Osteoblast (primary cell): Measurements from ENCODE around the gene REEP5. TPM values are rescaled to one million over a fixed set of nuclear protein-coding genes. Genes with fewer than 3 reads are reported as not detected.

Source experiments
- DNase-seq: peaks from one replicate; pipeline ENCODE4 v3.0.0; 2011; ENCODE audit warnings: low spot score, mixed read lengths; ENCODE audit not compliant: insufficient read length; ENCODE audit errors: missing footprints
- H2AFZ ChIP-seq: 2 replicates; pipeline ENCODE4 v1.6.0; 2011; ENCODE audit warnings: mild to moderate bottlenecking, low read length
- H3K27ac ChIP-seq: 2 replicates; pipeline ENCODE4 v1.5.1; 2011; ENCODE audit warnings: mild to moderate bottlenecking, low read depth, low read length, moderate library complexity
- H3K27me3 ChIP-seq: 2 replicates; pipeline ENCODE4 v1.6.0; 2012; ENCODE audit warnings: mild to moderate bottlenecking, control low read depth, inconsistent platforms, low read length, moderate library complexity; ENCODE audit not compliant: insufficient read depth
- H3K36me3 ChIP-seq: 2 replicates; pipeline ENCODE4 v1.5.1; 2011; ENCODE audit warnings: mild to moderate bottlenecking, low read length, control low read depth, moderate library complexity; ENCODE audit not compliant: insufficient read depth
- H3K4me1 ChIP-seq: 2 replicates; pipeline ENCODE4 v1.5.1; 2011; ENCODE audit warnings: mild to moderate bottlenecking, low read length, control low read depth, moderate library complexity; ENCODE audit not compliant: insufficient read depth
- H3K4me2 ChIP-seq: 2 replicates; pipeline ENCODE4 v1.6.0; 2011; ENCODE audit warnings: mild to moderate bottlenecking, low read length; ENCODE audit not compliant: insufficient read depth
- H3K4me3 ChIP-seq: fragments of 200-600 bp; sonication (generic); 3 replicates; pipeline ENCODE4 v1.5.1; 2012; ENCODE audit warnings: mild to moderate bottlenecking, low read length, inconsistent platforms; ENCODE audit not compliant: insufficient read depth
- H3K79me2 ChIP-seq: 2 replicates; pipeline ENCODE4 v1.6.0; 2012; ENCODE audit warnings: mild to moderate bottlenecking, low read length, control low read depth, inconsistent platforms; ENCODE audit not compliant: insufficient read depth
- H3K9me3 ChIP-seq: 2 replicates; pipeline ENCODE4 v1.5.1; 2011; ENCODE audit warnings: low read depth, low read length, control low read depth
- H4K20me1 ChIP-seq: 2 replicates; pipeline ENCODE4 v1.6.0; 2012; ENCODE audit warnings: mild to moderate bottlenecking, low read length, control low read depth; ENCODE audit not compliant: insufficient read depth
- total RNA-seq: library from RNA; depleted of rRNA; stranded (reverse); fragments of >200 nt; gene quantifications from 2 replicates; pipeline ENCODE4 v1.2.3, GENCODE V29; 2012
- TF ChIP-seq, protein P1 (sequence below): IDR thresholded peaks from 2 replicates; pipeline ENCODE4 v1.5.1; 2011; ENCODE audit warnings: mild to moderate bottlenecking, low read depth, low read length, moderate library complexity; ENCODE audit errors: extremely low read depth

REEP5 gene
- total RNA-seq, 1 donor, result 37.3 TPM

DNA sequence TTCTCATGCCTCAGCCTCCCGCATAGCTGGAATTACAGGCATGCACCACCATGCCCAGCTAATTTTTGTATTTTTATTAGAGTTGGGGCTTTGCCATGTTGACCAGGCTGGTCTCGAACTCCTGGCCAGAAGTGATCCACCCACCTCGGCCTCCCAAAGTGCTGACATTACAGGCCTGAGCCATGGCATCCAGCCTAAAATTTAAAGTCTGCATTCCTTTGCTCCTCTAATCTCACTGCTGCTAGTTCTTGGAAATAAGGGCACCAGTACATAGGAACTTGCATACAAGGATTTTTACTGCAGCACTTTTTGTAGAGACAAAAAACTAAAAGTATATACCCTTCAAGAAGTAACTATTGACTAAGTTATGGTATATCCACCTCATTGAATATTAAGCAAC lies 34.6 kb upstream of the REEP5 start:
- no peak for DNase-seq
- Histone ChIP-seq H3K4me2 (no peak overlapping the region), H3K79me2 (no peaks in the 10 kb centered on the region), H4K20me1 (peaks cover 2% of the 10 kb centered on the region), H3K4me3 (no peak overlapping the region), H3K4me1 (peaks cover 38% of the 10 kb centered on the region), H3K36me3 (no peaks in the 10 kb centered on the region), H3K9me3 (no peaks in the 10 kb centered on the region), H2AFZ (no peak overlapping the region), H3K27me3 (peaks cover 2% of the 10 kb centered on the region), H3K27ac (no peak overlapping the region)
- TF ChIP-seq, protein P1, sequence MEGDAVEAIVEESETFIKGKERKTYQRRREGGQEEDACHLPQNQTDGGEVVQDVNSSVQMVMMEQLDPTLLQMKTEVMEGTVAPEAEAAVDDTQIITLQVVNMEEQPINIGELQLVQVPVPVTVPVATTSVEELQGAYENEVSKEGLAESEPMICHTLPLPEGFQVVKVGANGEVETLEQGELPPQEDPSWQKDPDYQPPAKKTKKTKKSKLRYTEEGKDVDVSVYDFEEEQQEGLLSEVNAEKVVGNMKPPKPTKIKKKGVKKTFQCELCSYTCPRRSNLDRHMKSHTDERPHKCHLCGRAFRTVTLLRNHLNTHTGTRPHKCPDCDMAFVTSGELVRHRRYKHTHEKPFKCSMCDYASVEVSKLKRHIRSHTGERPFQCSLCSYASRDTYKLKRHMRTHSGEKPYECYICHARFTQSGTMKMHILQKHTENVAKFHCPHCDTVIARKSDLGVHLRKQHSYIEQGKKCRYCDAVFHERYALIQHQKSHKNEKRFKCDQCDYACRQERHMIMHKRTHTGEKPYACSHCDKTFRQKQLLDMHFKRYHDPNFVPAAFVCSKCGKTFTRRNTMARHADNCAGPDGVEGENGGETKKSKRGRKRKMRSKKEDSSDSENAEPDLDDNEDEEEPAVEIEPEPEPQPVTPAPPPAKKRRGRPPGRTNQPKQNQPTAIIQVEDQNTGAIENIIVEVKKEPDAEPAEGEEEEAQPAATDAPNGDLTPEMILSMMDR, result no peak

DNA sequence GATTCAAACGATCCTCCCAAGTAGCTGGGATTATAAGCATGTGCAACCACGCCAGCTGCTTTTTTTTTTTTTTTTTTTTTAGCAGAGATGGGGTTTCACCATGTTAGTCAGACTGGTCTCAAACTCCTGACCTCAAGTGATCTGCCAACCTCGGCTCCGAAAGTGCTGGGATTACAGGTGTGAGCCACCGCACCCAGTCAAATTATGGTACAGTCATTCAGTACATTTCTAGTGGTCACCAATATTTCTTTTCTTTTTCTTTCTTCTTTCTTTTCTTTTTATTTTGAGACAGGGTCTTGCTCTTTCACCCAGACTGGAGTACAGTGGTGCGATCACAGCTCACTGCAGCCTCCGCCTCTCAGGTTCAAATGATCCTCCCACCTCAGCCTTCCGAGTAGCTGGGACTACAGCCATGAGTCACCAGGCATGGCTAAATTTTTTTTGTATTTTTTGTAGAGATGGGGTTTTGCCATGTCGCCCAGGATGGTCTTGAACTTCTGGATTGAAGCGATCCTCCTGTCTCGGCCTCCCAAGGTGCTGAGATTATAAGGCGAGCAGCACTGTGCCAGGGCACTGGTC lies 29.2 kb upstream of the REEP5 start:
- H3K27me3 ChIP-seq, result peaks cover 7% of the 10 kb centered on the region
- H3K4me2 ChIP-seq, result no peak overlapping the region
- no peaks in the 10 kb centered on the region for H4K20me1 ChIP-seq
- no peaks in the 10 kb centered on the region for H3K4me1 ChIP-seq
- no peak for DNase-seq
- no peaks in the 10 kb centered on the region for H3K79me2 ChIP-seq
- TF ChIP-seq, protein P1, result no peak
- H3K9me3 ChIP-seq, result no peaks in the 10 kb centered on the region
- no peak overlapping the region for H3K27ac ChIP-seq
- no peaks in the 10 kb centered on the region for H3K36me3 ChIP-seq
- H2AFZ ChIP-seq, result no peak overlapping the region
- no peak overlapping the region for H3K4me3 ChIP-seq

DNA sequence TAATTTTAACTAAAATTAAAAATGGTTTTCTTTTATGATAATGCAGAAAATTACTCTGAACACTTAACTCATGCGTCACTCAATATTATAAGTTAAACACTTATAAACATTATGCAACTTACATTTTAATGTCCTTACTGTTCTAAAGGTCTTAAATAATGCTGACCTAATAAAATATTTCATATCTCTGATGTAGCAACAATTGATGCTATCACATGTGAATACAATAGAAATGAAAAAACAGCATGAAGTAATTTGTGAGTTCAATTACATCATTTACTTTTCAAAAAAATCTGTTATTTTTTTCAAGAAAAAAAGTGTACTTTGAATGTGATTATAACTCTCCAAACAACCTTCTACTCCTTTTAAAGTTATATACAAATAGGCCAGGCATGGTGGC lies 26.4 kb upstream of the REEP5 start:
- Histone ChIP-seq H3K4me2 (no peak overlapping the region), H3K27me3 (peaks cover 12% of the 10 kb centered on the region), H3K4me1 (no peaks in the 10 kb centered on the region), H4K20me1 (no peaks in the 10 kb centered on the region), H3K9me3 (no peaks in the 10 kb centered on the region), H3K4me3 (no peak overlapping the region), H3K36me3 (no peaks in the 10 kb centered on the region), H2AFZ (no peak overlapping the region), H3K79me2 (no peaks in the 10 kb centered on the region), H3K27ac (no peak overlapping the region)
- TF ChIP-seq, protein P1, result no peak
- DNase-seq, result no peak

DNA sequence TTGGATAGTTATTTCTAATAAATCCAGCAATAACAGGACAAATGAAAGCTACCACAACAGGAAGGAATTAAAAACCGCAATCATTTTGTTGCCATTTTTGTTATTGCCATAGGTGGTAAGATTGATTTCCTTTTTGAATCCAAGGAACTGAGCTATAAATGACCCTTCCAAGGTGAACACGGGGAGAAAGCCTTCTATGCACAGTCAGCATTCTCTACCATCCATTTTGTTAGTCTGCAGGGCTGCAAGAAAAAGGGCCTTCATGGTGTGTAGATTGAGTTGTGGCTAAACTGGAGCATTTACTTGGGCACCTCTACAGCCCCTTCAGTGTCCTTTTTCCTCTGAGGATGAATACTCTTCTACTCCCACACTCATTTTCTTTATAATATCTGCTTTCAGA lies 18.6 kb upstream of the REEP5 start:
- Histone ChIP-seq H2AFZ (no peak overlapping the region), H3K4me1 (no peaks in the 10 kb centered on the region), H3K27ac (no peak overlapping the region), H3K4me3 (no peak overlapping the region), H4K20me1 (no peaks in the 10 kb centered on the region), H3K27me3 (peaks cover 3% of the 10 kb centered on the region), H3K4me2 (no peak overlapping the region), H3K36me3 (no peaks in the 10 kb centered on the region), H3K79me2 (no peaks in the 10 kb centered on the region), H3K9me3 (no peaks in the 10 kb centered on the region)
- no peak for DNase-seq
- TF ChIP-seq, protein P1, result no peak
